Activated CD8-positive, alpha-beta T cell treated with anti-CD3 and anti-CD28 coated beads for 36 hours (primary cell): ENCODE results near the gene UBE2D3. TPM values are rescaled to one million over a fixed set of nuclear protein-coding genes. Genes with fewer than 3 reads are reported as not detected.

Experiments
- ATAC-seq: fragments of 200-7000 bp; cut with Tn5 transposase; one replicate; pipeline ENCODE4 v1.10.0; 2021; ENCODE audit warnings: mild to moderate bottlenecking, moderate library complexity
- CTCF ChIA-PET: fragments of 350-600 bp; sonication (Branson Sonifier 250); formaldehyde crosslinking; loops from one replicate; lab custom pipeline; 2021; ENCODE audit warnings: antibody characterized with exemption; lab: Charles Lee
- POLR2A ChIA-PET: fragments of 350-600 bp; sonication (Branson Sonifier 250); formaldehyde crosslinking; loops from one replicate; lab custom pipeline; 2021; ENCODE audit warnings: antibody characterized with exemption; lab: Charles Lee
- DNase-seq: peaks from one replicate; pipeline ENCODE4 v3.0.0-alpha.2; 2020
- H3K27ac Mint-ChIP-seq: one replicate; pipeline ENCODE4 v1.8.0; 2021; ENCODE audit warnings: mild to moderate bottlenecking, mixed read lengths
- H3K27me3 Mint-ChIP-seq: one replicate; pipeline ENCODE4 v1.8.0; 2021; ENCODE audit warnings: mixed read lengths
- H3K36me3 Mint-ChIP-seq: one replicate; pipeline ENCODE4 v1.8.0; 2021; ENCODE audit warnings: low read depth, mixed read lengths
- H3K4me1 Mint-ChIP-seq: one replicate; pipeline ENCODE4 v1.8.0; 2021; ENCODE audit warnings: low read depth, mixed read lengths
- H3K4me3 Mint-ChIP-seq: one replicate; pipeline ENCODE4 v1.8.0; 2021; ENCODE audit warnings: mild to moderate bottlenecking, moderate library complexity, mixed read lengths
- H3K9me3 Mint-ChIP-seq: one replicate; pipeline ENCODE4 v1.8.0; 2021; ENCODE audit warnings: mixed read lengths
- intact Hi-C: fragments of 100-400 bp; cut with micrococcal nuclease; formaldehyde crosslinking; loops from one replicate; pipeline ENCODE4 v1.10.0; 2022
- total RNA-seq, 2 experiments: library from RNA; stranded (reverse); gene quantifications; one replicate each; pipeline ENCODE4 v1.2.3, GENCODE V29; 2021
- TF ChIP-seq, protein P1 (sequence below): fragments of 200-600 bp; IDR thresholded peaks from one replicate; pipeline ENCODE4 v1.8.0; 2022; ENCODE audit warnings: antibody characterized with exemption, mild to moderate bottlenecking

Gene UBE2D3
- total RNA-seq, 2 experiments from 2014 or later, result 410 to 427 TPM

DNA sequence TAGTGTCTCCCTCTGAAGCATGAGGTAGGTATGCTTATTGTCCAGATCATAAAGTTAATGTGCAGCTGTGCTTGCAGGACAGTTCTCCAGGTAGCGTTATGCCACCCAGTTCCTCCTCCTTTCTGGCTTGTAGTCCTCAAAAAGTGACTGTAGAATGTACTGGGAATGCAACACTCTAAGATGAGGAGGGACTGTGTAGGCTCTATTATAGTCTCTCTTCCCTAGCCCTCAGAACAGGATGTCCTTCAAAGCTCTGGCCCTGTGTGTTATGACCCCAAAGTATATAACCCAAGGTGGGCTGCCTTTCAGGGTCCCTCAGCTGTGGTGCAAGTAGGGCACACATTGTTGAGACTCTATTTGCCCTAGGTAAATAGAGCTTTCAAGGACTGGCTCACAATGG, 45.8 kb downstream of the UBE2D3 start:
- CTCF ChIA-PET, result interaction anchor here (1.0 kb wide), 1 partner anchor 21 kb away, joined by 3 read pairs; the partner anchor contains the start of gene MANBA
- ATAC-seq (no peak), DNase-seq (no peak)
- Mint-ChIP-seq H3K4me1 (no peaks in the 10 kb centered on the region), H3K27ac (no peak overlapping the region), H3K9me3 (no peaks in the 10 kb centered on the region), H3K4me3 (no peak overlapping the region), H3K27me3 (peaks cover 2% of the 10 kb centered on the region), H3K36me3 (no peaks in the 10 kb centered on the region)
- intact Hi-C loops, result no loop called here
- POLR2A ChIA-PET, result interaction anchor here (1.0 to 1.5 kb wide), 2 partner anchors 9 to 11 kb away, joined by 4 to 6 read pairs; no protein-coding TSS in a partner anchor
- TF ChIP-seq, protein P1, sequence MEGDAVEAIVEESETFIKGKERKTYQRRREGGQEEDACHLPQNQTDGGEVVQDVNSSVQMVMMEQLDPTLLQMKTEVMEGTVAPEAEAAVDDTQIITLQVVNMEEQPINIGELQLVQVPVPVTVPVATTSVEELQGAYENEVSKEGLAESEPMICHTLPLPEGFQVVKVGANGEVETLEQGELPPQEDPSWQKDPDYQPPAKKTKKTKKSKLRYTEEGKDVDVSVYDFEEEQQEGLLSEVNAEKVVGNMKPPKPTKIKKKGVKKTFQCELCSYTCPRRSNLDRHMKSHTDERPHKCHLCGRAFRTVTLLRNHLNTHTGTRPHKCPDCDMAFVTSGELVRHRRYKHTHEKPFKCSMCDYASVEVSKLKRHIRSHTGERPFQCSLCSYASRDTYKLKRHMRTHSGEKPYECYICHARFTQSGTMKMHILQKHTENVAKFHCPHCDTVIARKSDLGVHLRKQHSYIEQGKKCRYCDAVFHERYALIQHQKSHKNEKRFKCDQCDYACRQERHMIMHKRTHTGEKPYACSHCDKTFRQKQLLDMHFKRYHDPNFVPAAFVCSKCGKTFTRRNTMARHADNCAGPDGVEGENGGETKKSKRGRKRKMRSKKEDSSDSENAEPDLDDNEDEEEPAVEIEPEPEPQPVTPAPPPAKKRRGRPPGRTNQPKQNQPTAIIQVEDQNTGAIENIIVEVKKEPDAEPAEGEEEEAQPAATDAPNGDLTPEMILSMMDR, result no peak

- Mint-ChIP-seq H3K36me3 (no peaks in the 10 kb centered on the region), H3K9me3 (no peaks in the 10 kb centered on the region), H3K4me3 (no peak overlapping the region), H3K27ac (no peak overlapping the region), H3K4me1 (no peaks in the 10 kb centered on the region), H3K27me3 (peaks cover 2% of the 10 kb centered on the region)
- ChIA-PET CTCF (no interaction called here), POLR2A (interaction anchor here (1.5 kb wide), 2 partner anchors 10 to 102 kb away, joined by 3 to 6 read pairs; no protein-coding TSS in a partner anchor)
- TF ChIP-seq, protein P1, result no peak
- intact Hi-C loops, result no loop called here
- DNase-seq (no peak), ATAC-seq (peak; percentile 73)
These were observed 46.7 kb downstream of the UBE2D3 start for GRCh38 chr4:102780476-102781144.

DNA sequence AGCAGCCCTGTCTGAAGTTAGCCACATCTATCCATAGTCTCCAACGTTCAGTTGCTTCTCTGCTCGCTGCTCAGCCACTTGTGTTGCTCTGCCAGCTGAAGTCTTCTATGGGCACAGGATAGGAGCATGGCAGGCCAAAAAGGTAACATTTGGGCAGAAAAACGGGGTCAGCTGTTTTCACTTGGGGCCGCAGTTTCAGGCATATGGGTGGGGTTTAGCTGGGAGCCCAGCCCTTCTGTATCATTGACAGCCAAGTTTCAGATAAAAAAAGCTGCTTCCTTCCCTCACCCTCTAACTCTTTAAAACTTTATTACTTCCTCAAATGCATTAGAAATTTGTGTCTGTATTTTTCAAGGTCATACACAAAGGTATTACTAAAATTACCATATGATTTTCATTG, 48.1 kb downstream of the UBE2D3 start:
- DNase-seq, result no peak
- Mint-ChIP-seq H3K27me3 (peaks cover 2% of the 10 kb centered on the region), H3K4me3 (no peak overlapping the region), H3K27ac (no peak overlapping the region), H3K9me3 (no peaks in the 10 kb centered on the region), H3K36me3 (no peaks in the 10 kb centered on the region), H3K4me1 (no peaks in the 10 kb centered on the region)
- no peak for ATAC-seq
- TF ChIP-seq, protein P1, result no peak
- ChIA-PET POLR2A (interaction anchor here (1.1 kb wide), 1 partner anchor 11 kb away, joined by 3 read pairs; no protein-coding TSS in a partner anchor), CTCF (interaction anchor here (1.0 kb wide), 1 partner anchor 14 kb away, joined by 3 read pairs; no protein-coding TSS in a partner anchor)
- intact Hi-C loops, result no loop called here

GRCh38 chr4:102778720-102779119, 48.6 kb downstream of the UBE2D3 start:
- Mint-ChIP-seq H3K4me3 (no peak overlapping the region), H3K4me1 (no peaks in the 10 kb centered on the region), H3K27me3 (peaks cover 2% of the 10 kb centered on the region), H3K36me3 (no peaks in the 10 kb centered on the region), H3K27ac (no peak overlapping the region), H3K9me3 (no peaks in the 10 kb centered on the region)
- ChIA-PET POLR2A (interaction anchor here (0.7 kb wide), 1 partner anchor 229 kb away, joined by 3 read pairs; no protein-coding TSS in a partner anchor), CTCF (interaction anchor here (1.0 kb wide), 1 partner anchor 14 kb away, joined by 3 read pairs; no protein-coding TSS in a partner anchor)
- no peak for ATAC-seq
- intact Hi-C loops, result no loop called here
- TF ChIP-seq, protein P1, result no peak
- no peak for DNase-seq

GRCh38 chr4:102775805-102776204, 51.5 kb downstream of the UBE2D3 start:
- CTCF ChIA-PET, result no interaction called here
- peaks cover 2% of the 10 kb centered on the region for H3K27me3 Mint-ChIP-seq
- H3K4me1 Mint-ChIP-seq, result no peaks in the 10 kb centered on the region
- ATAC-seq (no peak), DNase-seq (no peak)
- POLR2A ChIA-PET, result no interaction called here
- TF ChIP-seq, protein P1, result no peak
- no peak overlapping the region for H3K4me3 Mint-ChIP-seq
- H3K36me3 Mint-ChIP-seq, result no peaks in the 10 kb centered on the region
- no peak overlapping the region for H3K27ac Mint-ChIP-seq
- intact Hi-C loops, result no loop called here
- no peaks in the 10 kb centered on the region for H3K9me3 Mint-ChIP-seq
